Right atrium auricular region (tissue), 2 donors: Measurements from ENCODE around the gene GNG7. TPM values are rescaled to one million over a fixed set of nuclear protein-coding genes. Genes with fewer than 3 reads are reported as not detected.

Experiments
- DNase-seq: peaks from one replicate; pipeline ENCODE4 v3.0.0-alpha.2; 2019; ENCODE audit warnings: low spot score
- H3K27ac ChIP-seq, 2 donors: fragments of 200-600 bp; sonication (generic); 1 replicate in 1 of 2; 2 replicates in 1 of 2; pipeline ENCODE4 v1.5.1; 2016 to 2019
- H3K27me3 ChIP-seq, 2 donors: fragments of 200-600 bp; sonication (generic); one replicate each; pipeline versions ENCODE4 v1.5.1 to v1.6.0; 2017 to 2019
- H3K36me3 ChIP-seq: fragments of 200-600 bp; sonication (generic); one replicate; pipeline ENCODE4 v1.5.1; 2016
- H3K4me1 ChIP-seq, 2 donors: fragments of 200-600 bp; sonication (generic); one replicate each; pipeline versions ENCODE4 v1.5.1 to v1.6.0; 2017 to 2019
- H3K4me3 ChIP-seq, 2 donors: fragments of 200-600 bp; sonication (generic); 1 replicate in 1 of 2; 2 replicates in 1 of 2; pipeline ENCODE4 v1.5.1; 2017 to 2019; ENCODE audit warnings: mild to moderate bottlenecking in 1 of 2, moderate library complexity in 1 of 2
- H3K9me3 ChIP-seq, 2 donors: fragments of 200-600 bp; sonication (generic); one replicate each; pipeline ENCODE4 v1.5.1; 2019
- total RNA-seq, 2 donors: library from RNA; depleted of rRNA; stranded (reverse); fragments of >200 nt; gene quantifications; one replicate each; pipeline ENCODE4 v1.1.0, GENCODE V29; 2016
- TF ChIP-seq, protein P1 (sequence below), 2 donors: fragments of 200-600 bp; sonication (generic); IDR thresholded peaks; one replicate each; pipeline ENCODE4 v1.5.1; 2019; ENCODE audit warnings: antibody characterized with exemption in 2 of 2

GNG7 gene
- total RNA-seq, 2 donors from 2014 or later, result 18.0 to 22.8 TPM

DNA sequence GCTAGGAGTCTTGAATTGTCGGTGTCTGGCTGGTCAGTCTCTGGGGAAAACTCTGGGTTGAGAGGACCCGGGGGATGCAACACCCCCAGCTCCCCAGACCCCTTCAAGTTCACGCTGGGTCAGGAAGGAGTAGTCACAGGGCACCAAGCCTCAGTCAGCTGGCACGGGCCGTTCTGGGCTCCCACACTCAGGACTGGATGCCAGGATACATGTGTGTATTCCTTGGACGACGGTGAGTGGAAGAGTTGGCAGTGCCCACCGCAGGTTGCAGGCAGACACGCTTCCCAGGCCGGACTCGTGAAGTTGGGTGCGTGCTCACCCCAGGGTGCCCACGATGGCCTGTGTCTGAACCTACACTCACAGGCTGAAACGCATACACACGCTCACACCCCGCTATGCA lies 221.0 kb downstream of the GNG7 start:
- no peak overlapping the region for H3K27ac ChIP-seq
- no peaks in the 10 kb centered on the region for H3K27me3 ChIP-seq
- H3K4me3 ChIP-seq, result no peak overlapping the region
- peaks cover 19% of the 10 kb centered on the region for H3K36me3 ChIP-seq
- no peak for DNase-seq
- TF ChIP-seq, protein P1, sequence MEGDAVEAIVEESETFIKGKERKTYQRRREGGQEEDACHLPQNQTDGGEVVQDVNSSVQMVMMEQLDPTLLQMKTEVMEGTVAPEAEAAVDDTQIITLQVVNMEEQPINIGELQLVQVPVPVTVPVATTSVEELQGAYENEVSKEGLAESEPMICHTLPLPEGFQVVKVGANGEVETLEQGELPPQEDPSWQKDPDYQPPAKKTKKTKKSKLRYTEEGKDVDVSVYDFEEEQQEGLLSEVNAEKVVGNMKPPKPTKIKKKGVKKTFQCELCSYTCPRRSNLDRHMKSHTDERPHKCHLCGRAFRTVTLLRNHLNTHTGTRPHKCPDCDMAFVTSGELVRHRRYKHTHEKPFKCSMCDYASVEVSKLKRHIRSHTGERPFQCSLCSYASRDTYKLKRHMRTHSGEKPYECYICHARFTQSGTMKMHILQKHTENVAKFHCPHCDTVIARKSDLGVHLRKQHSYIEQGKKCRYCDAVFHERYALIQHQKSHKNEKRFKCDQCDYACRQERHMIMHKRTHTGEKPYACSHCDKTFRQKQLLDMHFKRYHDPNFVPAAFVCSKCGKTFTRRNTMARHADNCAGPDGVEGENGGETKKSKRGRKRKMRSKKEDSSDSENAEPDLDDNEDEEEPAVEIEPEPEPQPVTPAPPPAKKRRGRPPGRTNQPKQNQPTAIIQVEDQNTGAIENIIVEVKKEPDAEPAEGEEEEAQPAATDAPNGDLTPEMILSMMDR (IDR thresholded peaks at IDR 0.05), result no peak
- H3K4me1 ChIP-seq, result peaks cover 0 to 23% of the 10 kb centered on the region in 2 donors
- H3K9me3 ChIP-seq, result peaks cover 0 to 11% of the 10 kb centered on the region in 2 donors

- H3K27ac ChIP-seq, result peak overlapping the region; percentile 95 to 98
- DNase-seq, result peak; percentile 76
- H3K27me3 ChIP-seq, result no peaks in the 10 kb centered on the region
- peaks cover 0 to 11% of the 10 kb centered on the region in 2 donors for H3K9me3 ChIP-seq
- H3K4me1 ChIP-seq, result peaks cover 0 to 33% of the 10 kb centered on the region in 2 donors
- TF ChIP-seq, protein P1 (IDR thresholded peaks at IDR 0.05), result no peak
- peaks cover 19% of the 10 kb centered on the region for H3K36me3 ChIP-seq
- H3K4me3 ChIP-seq, result peak overlapping the region in 1 of 2 donors; percentile 96
Observed at GRCh38 chr19:2479556-2480194, 222.8 kb downstream of the GNG7 start.

GRCh38 chr19:2478756-2479555 lies 223.5 kb downstream of the GNG7 start:
- H3K36me3 ChIP-seq, result peaks cover 19% of the 10 kb centered on the region
- H3K4me1 ChIP-seq, result peaks cover 0 to 39% of the 10 kb centered on the region in 2 donors

GRCh38 chr19:2478278-2478755 lies 224.2 kb downstream of the GNG7 start:
- H3K4me1 ChIP-seq, result peaks cover 0 to 39% of the 10 kb centered on the region in 2 donors
- peaks cover 19% of the 10 kb centered on the region for H3K36me3 ChIP-seq
- H3K4me3 ChIP-seq, result peak overlapping the region; percentile 89 to 96
- TF ChIP-seq, protein P1 (IDR thresholded peaks at IDR 0.05), result no peak
- no peaks in the 10 kb centered on the region for H3K27me3 ChIP-seq
- peak; percentile 73 for DNase-seq
- peak overlapping the region; percentile 95 to 98 for H3K27ac ChIP-seq
- peaks cover 0 to 6% of the 10 kb centered on the region in 2 donors for H3K9me3 ChIP-seq

More at GRCh38 chr19:2478756-2479555, 223.5 kb downstream of the GNG7 start:
- H3K27me3 ChIP-seq, result no peaks in the 10 kb centered on the region
- TF ChIP-seq, protein P1 (IDR thresholded peaks at IDR 0.05), result no peak
- H3K4me3 ChIP-seq, result peak overlapping the region; percentile 89 to 96
- peak overlapping the region; percentile 95 to 98 for H3K27ac ChIP-seq
- DNase-seq, result peak; percentile 92
- H3K9me3 ChIP-seq, result peaks cover 0 to 11% of the 10 kb centered on the region in 2 donors

GRCh38 chr19:2477732-2478191 lies 224.7 kb downstream of the GNG7 start:
- peak overlapping the region; percentile 95 to 98 for H3K27ac ChIP-seq
- no peaks in the 10 kb centered on the region for H3K27me3 ChIP-seq
- H3K36me3 ChIP-seq, result peaks cover 19% of the 10 kb centered on the region
- DNase-seq, result no peak
- H3K9me3 ChIP-seq, result peaks cover 0 to under 1% of the 10 kb centered on the region in 2 donors
- TF ChIP-seq, protein P1 (IDR thresholded peaks at IDR 0.05), result no peak
- peak overlapping the region; percentile 89 to 96 for H3K4me3 ChIP-seq
- peaks cover 0 to 39% of the 10 kb centered on the region in 2 donors for H3K4me1 ChIP-seq
